Caki2 (cell line): Measurements from ENCODE around the gene NPEPPS. TPM values are rescaled to one million over a fixed set of nuclear protein-coding genes. Genes with fewer than 3 reads are reported as not detected.
"Not testable (repeated sequence)": the region's sequence is repeated elsewhere in the genome, so short reads cannot be mapped to it uniquely, and the experiment has no call there.

Experiments used
- DNase-seq: peaks from one replicate; pipeline ENCODE4 v3.0.0-alpha.2; 2015; ENCODE audit warnings: low read depth
- in situ Hi-C: cut with HindIII; loops from 2 replicates; pipeline ENCODE4 v1.10.0; 2016; ENCODE audit warnings: low sequenced_read_pairs, low pct_unique_long_range_greater_than_20kb, mixed read lengths
- total RNA-seq: library from RNA; depleted of rRNA; stranded (reverse); fragments of >200 nt; shearing (Covaris generic); gene quantifications from 2 replicates; pipeline ENCODE4 v1.2.3, GENCODE V29; 2014; ENCODE audit warnings: low replicate concordance

The NPEPPS gene
- total RNA-seq, 1 experiment from 2014 or later = 59.0 TPM

GRCh38 chr17:47544327-47544726 is 13.4 kb downstream of the NPEPPS start:
- DNase-seq, in situ Hi-C loops: not testable (repeated sequence)

DNA sequence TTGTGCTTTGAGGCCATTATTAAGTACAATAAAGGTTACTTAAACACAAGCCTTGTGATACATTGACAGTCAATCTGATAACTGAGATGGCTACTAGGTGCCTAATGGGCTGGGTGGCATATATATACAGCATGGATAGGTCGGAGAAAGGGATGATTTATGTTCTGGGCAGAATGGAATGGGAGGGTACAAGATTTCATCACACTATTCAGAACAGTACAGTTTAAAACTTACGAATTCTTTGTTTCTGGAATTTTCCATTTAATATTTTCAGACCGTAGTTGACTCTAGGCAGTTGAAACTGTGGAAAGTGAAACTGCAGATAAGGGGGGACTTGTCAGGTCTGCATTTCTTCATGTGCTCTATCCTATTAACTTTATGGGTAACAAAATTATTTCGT is 23.8 kb downstream of the NPEPPS start:
- in situ Hi-C loops, DNase-seq: not testable (repeated sequence)

GRCh38 chr17:47556108-47556507 is 25.2 kb downstream of the NPEPPS start:
- DNase-seq, in situ Hi-C loops: not testable (repeated sequence)

DNA sequence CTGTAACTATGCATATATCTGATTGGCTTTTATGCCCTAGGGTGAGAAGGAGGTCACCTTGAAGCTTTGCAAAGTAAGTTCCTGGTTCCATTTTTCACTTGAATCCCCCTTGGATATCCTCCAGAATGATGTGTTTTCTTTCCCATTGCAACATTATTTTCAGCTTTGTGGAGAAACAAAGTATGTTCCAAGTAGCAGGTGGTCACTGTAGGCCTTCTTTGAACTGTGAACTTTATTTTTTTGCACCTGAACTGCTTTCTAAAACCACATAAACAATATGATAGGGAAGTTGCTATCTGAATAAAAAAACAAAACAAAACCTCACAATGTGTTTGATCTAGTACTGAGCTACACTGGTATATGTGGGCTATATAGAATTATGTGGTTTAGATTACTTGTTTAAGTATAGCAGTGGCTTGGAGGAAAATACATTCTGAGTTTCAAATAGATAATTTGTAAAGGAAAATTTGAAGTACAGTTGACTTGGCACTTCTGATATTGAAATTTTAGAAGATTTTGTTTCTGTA is 29.7 kb downstream of the NPEPPS start:
- in situ Hi-C loops, DNase-seq: not testable (repeated sequence)

DNA sequence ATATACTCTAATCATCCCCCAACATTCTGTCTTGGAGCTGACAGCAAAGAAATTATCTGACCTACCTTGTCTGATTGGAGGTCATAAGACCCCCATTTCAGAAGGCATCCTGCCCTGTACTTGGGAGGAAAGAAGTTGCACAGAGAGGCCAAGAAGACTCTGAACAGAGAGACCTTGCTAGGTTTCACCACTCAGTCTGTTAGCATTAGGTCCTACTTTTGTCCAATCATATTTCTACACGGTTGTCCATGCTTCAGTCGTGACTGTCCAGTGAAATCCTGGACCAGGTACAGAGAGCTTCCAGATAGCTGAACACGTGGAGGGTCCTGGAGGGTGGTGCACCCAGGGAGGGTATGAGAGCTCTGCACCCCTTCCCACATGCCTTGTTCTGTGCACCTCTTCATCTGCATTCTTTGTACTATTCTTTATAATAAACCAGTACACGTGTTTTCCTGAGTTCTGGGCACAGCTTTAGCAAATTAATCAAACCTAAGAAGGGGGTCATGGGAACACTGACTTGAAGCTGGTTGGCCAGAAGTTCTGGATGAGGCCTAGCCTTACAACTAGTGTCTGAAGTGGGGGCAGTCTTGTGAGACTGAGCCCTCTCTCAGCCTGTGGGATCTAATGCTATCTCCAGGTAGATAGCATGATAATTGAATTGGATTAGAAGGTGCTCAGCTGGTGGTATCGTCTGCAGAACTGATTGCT is 30.9 kb downstream of the NPEPPS start:
- DNase-seq, in situ Hi-C loops: not testable (repeated sequence)

GRCh38 chr17:47562406-47562705 is 31.4 kb downstream of the NPEPPS start:
- in situ Hi-C loops, DNase-seq: not testable (repeated sequence)

GRCh38 chr17:47567261-47567660 is 36.4 kb downstream of the NPEPPS start:
- DNase-seq, in situ Hi-C loops: not testable (repeated sequence)

- in situ Hi-C loops, DNase-seq: not testable (repeated sequence)
Observed at GRCh38 chr17:47572561-47572960, 41.7 kb downstream of the NPEPPS start.

DNA sequence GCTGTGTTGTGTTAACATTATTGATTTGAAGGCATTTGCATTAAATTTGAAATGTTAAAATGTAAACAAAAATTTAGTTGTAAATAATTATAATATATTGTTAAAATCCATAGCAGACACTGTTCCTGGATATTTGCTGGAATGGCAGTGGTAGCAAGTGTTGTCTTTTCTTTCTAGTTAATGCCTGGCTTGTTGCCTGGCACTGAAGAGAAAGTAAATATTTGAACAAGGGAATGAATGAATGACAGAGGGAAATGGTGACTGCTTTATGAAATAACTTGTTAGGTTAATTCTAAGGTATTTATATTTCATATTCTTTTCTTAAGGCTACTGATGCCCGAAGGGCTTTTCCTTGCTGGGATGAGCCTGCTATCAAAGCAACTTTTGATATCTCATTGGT is 51.5 kb downstream of the NPEPPS start:
- DNase-seq, in situ Hi-C loops: not testable (repeated sequence)

GRCh38 chr17:47586378-47587055 is 55.6 kb downstream of the NPEPPS start:
- DNase-seq, in situ Hi-C loops: not testable (repeated sequence)

DNA sequence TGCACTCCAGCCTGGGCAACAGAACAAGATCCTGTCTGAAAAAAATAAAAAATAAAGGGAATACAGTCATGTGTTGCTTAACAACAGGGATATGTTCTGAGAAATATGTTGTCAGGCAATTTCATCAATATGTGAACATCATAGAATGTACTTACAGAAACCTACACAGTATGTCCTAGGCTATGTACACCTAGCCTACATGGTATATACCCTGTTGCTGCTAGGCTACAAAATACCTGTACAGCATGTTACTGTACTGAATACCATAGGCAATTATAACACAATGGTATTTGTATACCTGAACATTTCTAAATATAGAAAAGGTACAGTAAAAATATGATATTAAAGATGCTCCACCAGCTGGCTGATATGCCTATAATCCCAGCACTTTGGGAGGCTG is 62.6 kb downstream of the NPEPPS start:
- DNase-seq, in situ Hi-C loops: not testable (repeated sequence)

- DNase-seq = no peak
- in situ Hi-C loops = no loop called here
Observed at GRCh38 chr17:47603830-47604597, 73.1 kb downstream of the NPEPPS start.

GRCh38 chr17:47604598-47604927 is 73.7 kb downstream of the NPEPPS start:
- DNase-seq = no peak
- in situ Hi-C loops = no loop called here

DNA sequence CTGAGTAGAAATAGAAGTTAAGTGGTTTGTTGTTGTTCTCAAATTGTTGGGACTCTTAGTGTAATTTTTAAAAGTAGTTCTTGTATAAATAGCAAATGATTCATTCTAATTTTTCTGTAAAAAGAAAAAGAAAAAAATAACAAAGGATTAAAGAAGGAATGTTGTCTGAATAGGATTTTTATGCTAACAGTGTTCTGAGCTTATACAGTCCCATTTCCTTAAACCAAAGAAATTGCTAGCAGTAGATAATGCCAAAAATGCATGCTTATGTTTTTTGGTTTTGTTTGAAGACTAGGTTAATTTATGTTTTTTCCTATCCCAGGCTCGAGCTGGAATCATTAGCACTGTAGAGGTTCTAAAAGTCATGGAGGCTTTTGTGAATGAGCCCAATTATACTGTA is 74.1 kb downstream of the NPEPPS start:
- in situ Hi-C loops = no loop called here
- no peak for DNase-seq

GRCh38 chr17:47607481-47607880 is 76.6 kb downstream of the NPEPPS start:
- no peak for DNase-seq
- in situ Hi-C loops = no loop called here

GRCh38 chr17:47611372-47612350 is 80.8 kb downstream of the NPEPPS start:
- DNase-seq = no peak
- in situ Hi-C loops = no loop called here

DNA sequence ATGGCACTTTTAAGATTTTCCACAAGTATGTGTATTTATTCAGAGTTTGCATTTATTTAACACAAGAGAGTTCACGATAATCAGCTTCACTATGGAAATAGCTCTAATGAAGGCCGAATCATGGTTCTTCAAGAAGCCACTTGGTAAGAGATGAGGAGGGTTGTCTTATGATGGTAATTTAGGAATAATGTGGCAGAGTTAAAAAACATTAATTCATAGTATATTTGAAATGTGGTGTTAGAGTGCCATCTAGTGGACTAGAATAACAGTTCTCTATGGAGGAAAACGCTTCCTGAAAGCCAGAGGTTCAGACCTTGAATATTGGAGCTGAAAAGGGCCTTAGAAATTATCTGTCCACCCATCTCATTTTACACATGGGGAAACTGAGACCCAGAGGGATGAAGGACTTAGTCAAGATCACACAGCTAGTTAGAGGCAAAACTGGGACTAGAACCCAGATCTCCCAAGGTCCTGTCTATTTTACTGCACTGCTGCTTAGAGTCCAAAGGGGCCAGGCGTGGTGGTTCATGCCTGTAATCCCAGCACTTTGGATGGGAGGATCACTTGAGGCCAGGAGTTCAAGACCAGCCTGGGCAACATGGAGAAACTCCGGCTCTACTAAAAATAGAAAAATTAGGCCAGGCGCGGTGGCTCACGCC is 85.0 kb downstream of the NPEPPS start:
- in situ Hi-C loops = no loop called here
- DNase-seq = peak; percentile 46
